D341Med (cell line): Measurements from ENCODE around the gene CACNA2D3.
"Not testable (repeated sequence)": the region's sequence is repeated elsewhere in the genome, so short reads cannot be mapped to it uniquely, and the experiment has no call there.

Experiments
- DNase-seq: peaks from one replicate; pipeline ENCODE4 v3.0.0; 2012; ENCODE audit warnings: low spot score

CACNA2D3 gene

DNA sequence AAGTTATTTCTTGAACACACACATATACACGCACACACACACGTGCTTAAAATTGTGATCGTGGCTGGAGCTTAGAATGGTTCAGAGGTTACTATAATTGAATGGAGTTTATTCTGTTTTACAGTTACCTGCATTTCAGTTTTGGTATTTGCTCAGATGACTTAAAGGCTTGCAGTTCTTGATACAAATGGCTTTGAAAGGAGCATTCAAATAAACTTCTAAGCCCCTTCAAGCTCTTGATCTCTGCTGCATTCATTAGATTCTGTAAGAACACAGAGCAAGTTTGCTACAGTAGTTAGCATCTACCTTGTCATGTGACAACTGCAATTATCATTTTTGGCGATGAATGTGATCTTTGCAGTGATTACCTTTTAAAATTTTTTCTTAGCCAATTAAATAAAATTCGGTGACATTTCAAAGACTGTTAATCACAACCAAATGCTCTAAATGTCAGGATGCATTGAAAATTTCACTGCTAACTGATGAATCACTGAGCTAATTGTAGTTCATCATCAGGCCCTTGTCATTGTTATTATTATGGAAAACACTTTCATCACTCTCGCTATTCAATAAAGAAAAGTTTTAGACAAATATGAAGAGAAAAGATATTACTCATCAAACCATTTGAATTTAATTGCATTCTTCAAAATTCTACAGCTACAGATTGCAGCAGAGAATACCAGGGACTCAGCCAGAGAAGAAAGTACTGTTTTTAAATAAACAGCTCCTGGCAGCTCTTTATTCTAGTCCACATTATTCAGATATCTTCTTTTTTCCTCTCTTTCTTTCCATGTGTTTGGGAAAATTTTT is 509.4 kb downstream of the CACNA2D3 start:
- no peak for DNase-seq

DNA sequence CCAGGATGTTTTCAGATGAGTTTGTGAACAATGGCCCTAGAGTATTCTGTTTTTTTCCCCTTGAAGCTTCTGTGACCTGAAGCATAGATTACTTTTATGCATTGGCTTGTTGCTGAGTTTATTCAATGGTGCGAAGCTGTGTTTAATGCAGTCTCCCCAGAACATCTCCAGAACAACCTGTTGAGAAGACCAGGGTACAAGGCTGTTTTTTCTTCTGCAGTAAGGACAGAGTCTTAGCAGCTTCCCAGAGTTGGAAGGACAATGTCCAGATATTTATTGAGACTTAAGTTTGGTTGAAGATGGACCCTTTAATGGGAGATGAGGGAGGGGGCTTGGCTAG is 509.9 kb downstream of the CACNA2D3 start:
- no peak for DNase-seq

DNA sequence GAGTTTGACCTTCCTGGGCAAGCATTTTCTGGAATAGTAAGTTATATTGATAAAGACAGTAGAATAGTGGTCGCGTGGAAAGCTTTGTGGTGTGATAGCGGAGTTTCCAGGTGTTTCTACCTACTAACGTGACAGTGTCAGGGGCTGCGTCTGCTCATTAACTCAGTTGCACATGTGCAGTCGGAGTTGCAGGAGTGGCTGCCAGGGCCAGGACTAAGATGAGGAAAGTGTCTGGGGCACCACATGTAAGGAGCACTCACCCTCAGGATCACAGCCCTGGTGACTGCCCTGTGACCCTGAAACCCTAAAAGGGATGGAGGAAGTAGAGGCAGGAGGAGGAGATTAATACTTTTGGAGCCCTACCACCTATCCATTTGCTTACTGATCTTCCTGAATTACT is 510.5 kb downstream of the CACNA2D3 start:
- DNase-seq, result no peak

DNA sequence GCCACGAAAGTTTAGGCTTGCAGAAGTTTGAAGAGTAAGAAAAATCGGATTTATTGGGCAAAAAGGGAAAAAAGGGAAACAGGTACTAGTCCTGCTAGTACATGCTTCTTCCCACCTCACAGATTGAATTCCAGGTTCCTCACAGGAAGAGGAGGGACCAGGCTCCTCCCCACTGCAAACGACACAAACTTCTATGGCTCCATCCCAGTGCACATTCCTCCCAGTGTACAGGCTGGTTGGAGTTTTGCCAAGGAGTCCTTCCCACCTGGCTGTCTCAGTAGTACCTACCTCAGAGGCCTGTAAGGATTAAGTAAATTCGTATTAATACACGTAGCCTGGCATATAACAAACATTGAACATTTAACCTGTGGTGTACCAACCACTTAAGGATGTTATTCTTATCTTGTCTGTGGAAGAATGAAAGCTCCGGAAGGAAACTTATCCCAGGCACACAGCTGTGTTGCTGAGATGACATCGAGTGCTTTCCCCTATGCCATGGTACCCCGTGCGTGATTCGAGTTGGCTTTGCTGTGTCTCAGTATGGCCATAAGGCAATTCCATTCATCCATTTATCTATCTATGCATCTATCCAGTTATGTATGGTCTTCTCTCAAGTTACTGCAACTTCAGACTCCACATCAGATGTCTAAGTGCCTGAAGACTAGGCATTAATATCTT is 511.2 kb downstream of the CACNA2D3 start:
- DNase-seq, result no peak

DNA sequence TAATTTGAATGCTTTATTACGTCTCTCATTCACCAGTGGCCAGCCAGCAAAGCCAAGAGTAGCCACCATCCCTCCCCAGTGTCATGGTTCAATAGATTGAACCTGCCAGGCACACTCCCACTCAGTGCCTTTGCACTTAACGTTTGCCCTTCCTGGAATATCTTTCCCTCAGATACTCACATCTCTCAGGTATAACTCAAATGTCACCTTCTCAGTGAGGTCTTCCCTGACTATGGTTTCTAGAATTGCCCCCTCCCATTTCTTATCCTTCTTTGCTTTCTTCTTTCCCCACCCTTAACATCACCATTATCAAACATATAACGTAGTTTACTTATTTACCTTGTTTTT is 511.7 kb downstream of the CACNA2D3 start:
- DNase-seq, result no peak

DNA sequence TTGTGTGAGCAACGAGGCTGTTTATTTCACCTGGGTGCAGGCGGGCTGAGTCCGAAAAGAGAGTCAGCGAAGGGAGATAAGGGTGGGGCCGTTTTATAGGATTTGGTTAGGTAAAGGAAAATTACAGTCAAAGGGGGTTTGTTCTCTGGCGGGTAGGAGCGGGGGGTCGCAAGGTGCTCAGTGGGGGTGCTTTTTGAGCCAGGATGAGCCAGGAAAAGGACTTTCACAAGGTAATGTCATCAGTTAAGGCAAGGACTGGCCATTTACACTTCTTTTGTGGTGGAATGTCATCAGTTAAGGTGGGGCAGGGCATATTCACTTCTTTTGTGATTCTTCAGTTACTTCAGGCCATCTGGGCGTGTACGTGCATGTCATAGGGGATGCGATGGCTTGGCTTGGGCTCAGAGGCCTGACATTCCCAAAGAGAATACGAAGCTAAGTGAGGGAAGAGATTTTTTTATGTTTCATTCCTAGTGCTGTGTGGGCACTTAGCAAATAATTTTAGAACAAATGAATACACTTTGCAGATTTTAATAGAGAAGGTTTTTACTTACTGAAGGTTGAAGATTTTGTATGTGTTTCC is 517.5 kb downstream of the CACNA2D3 start:
- not testable (repeated sequence) for DNase-seq

DNA sequence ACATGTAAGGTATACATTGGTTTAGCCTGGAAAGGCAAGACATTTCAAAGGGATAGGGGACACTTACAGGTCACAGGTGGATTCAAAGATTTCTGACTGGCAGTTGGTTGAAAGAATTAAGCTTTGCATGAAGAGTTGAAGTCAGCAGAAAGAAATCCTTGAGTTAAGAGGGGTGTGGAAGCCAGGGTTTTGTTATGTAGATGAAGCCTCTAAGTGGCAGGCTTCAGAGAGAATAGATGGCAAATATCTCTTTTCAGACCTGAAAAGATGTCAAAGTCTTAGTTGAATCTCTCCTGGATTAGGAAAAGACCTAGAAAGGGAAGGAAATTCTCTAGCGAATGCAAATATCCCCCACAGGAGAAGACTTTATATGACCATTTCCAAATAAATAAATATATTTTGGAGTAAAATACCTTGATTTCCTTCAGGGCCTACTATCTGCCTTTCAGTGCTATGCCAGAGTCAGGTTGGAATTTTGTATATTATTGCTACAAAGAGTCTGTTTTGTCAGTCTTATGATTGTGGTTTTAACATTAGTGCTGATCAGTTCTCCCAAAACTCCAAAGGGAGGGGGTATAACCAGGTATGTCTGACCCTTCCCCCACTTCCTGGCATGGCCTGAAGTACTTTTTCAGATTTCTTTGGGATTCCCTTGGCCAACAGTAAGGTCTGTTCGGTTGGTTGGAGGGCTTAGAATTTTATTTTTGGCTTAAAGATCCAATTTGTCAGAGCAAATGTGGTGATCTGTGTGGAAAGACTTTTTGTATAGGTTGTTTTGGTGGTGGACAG is 519.1 kb downstream of the CACNA2D3 start:
- no peak for DNase-seq

DNA sequence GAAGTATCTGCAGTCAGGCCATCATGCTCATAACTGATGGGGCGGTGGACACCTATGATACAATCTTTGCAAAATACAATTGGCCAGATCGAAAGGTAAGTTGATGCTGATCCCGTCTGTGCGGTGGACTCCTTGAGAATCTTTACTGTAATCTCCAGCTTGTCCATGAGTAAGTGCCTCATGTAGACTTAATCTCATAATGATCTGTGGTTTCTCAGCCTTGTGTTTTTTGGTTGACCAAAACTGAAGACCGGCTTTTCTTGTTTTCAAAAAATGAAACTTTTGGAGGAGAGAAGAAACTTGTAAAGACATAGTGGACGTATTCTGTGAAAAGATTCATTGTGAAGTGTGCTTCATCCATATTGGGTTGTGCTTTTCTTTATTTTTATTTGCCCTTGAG is 519.8 kb downstream of the CACNA2D3 start:
- DNase-seq, result no peak

DNA sequence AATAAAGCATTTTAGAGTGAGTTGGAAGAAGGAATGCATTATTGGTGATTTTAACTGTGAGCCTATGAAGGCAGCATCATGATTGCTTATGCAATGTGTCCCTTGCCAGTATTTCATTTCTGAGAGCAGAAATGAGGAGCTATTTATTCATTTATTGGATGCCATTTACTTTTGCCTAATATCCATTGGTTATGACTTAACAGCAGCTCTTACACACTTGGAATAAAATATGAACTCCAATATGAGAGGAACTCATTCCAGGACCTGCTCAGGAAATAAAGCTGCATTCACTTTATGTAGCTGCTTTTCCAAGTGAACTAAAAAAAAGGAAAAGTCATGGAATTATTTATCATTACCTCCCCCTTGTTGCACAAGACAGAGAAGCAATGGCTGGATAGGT is 525.4 kb downstream of the CACNA2D3 start:
- no peak for DNase-seq

DNA sequence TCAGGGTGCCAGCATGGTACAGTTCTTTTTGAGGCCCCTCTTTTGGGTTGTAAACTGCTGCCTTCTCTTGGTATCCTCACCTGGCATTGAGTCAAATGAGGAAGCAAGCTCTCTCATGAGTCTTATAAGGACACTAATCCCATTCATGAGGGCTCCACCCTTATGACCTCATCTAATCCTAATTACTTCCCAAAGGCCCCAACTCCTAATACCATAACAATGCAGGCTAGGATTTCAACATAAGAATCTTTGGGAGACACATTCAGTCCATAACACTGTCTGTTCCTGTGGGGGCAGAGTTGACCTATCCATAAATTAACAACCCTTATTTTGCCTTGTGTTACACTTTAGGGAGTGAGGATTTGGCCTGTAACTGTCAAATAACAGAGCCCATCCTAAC is 527.2 kb downstream of the CACNA2D3 start:
- DNase-seq, result no peak

DNA sequence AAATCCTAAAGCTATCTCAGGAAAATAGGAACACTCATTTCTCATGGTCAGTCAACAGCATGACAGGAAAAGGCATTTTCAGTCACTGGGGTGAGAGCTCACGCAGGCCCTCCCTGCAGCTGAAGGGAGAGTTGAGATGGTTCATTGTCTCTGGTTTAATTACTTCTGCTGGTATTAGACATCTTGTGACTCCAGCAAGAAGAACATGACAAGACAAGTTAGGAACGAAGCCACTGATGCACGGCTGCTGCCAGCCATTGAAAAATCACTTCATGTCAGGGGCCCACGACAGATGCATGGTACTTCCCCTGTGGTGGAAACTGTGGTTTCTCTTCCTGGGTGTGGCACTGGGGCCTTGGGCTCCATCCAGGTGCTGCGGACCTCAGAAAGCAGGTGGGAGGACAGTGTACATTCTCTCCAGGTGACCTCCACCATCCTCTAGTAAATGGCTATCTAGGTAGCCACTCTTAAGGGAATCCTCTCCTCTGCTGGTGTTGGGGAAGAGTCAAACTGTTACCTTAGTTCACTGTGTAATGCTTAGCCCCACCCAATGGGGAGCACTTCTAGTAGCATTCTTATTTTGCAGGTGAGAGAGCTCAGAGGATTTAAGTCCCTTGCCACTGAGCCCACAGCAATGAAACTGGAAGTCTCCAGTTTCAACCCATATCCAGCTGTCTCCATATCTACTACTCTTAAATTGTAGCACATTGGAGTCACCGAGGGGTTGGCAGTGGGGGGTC is 531.3 kb downstream of the CACNA2D3 start:
- no peak for DNase-seq

DNA sequence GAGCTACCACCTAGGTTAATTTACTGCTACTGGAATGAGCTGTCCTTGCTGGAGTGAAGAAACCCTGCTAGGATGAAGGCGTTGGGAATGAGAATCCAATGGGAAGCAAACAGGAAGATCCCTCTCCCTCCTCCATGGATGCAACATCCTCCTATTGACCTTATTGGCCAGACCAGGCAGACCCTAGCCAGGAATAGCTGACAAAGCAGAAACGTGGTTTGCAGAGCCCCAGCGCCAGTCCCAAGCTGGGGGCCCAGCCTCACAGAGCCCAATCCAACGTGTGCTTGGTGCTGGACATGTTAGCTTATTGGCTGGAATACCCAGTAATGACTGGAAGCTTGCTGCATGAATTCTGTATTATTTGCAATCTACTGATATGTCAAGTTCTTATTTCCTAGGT is 532.4 kb downstream of the CACNA2D3 start:
- DNase-seq, result no peak

DNA sequence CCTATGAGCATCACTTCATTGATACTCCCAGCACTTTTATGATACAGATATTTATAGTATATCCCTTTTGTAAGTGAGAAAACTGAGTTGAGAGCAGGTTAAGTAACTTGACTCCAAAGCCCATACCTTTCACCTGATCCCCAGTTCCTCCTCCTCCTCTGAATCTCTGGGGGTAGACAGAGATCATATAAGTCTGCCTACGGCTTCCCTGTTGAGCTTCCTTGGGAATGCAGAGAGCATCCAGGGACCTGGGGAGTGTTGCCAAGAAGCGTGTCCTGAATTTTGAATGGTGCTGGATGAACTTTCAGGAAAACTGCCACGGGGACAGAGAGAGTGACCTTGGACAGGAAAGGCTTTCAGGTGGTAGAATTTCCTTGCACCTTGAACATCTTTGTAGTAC is 537.0 kb downstream of the CACNA2D3 start:
- DNase-seq, result no peak

DNA sequence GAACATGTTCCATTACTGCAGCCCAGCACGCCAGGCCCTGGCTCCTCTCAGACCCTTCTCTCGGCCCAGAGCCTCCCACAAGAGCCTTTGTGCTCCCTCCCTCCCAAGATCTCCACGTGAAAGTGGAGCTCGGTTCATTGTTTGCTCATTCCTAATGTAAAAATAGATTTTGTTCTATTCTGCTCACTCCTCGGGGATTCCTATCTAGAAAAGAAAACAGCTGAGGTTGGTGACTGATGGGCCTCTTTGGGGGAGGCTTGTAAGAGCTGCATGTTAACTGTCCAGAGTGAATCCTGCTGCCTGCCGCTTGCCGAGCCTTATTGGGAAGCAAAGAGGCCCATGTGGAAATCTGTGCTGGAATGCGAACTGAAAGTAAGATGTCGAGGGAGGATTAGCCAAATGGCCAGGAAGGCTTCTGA is 538.4 kb downstream of the CACNA2D3 start:
- DNase-seq, result no peak

DNA sequence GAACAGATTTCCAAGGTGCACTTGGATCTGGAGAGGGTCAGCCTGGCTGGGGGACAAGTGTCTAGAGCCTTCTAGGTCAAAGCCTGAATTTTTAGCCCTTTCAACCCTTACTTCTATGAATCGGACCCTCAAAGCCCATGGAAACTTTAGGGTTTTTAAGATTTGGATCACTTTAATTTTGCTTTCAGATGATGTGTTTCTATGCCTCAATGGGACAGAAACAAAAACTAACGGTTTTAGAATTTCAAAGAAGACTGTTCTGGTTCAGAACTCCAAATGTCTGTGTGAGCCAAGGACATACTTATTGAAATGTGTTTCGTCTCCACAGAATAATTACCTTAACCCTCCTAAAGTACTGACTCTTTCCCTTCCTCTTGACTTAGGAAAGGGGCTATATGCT is 538.8 kb downstream of the CACNA2D3 start:
- no peak for DNase-seq

DNA sequence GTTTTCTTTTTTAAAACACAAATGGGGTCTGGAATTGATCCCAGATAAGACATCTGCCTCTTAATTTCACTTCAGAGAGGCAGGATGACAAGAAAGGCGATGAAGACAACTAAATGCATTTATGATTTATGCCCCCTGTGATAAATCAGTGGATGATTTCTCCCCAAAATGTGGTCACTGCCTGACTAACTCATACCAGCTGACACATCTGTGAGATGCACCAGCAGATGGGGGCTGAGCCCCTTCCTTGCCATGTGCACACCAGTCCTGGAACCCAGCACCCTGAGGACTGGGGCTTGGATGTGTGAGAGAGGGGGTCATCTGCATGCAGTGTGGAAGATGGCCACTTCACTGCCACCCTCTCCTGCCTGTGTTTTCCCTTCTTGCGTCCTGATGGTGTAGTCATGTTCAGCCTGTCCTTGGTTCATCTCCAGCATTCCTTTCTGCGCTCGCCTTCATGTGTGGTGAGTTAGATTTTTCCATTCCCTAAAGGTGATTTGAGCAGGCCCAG is 541.2 kb downstream of the CACNA2D3 start:
- no peak for DNase-seq

DNA sequence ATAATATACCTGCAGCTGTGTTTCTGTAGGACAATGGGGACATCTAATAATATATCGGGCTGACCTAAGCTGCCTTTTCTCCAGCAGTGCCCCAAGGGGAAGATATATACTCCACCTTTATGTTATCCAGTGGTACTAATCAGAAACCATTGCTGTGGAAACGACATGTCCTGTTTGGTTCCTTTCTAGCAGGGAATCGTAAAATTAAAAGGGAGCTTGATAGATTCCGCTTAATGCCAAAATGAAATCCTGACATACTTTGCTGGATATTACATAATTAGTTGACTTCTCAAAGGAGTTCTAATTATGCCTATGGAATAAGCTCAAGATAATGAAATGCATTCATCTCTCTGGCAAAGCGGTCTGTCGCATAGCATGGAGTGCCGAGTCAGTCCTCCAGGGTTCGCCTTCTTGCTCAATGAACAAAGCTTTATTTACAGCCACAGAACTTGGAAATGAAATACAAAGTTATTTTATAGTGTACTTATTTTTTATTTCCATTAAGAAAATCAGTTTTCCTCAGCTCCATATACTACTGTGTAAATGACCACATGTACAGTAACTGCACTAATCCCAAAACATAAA is 542.8 kb downstream of the CACNA2D3 start:
- no peak for DNase-seq

DNA sequence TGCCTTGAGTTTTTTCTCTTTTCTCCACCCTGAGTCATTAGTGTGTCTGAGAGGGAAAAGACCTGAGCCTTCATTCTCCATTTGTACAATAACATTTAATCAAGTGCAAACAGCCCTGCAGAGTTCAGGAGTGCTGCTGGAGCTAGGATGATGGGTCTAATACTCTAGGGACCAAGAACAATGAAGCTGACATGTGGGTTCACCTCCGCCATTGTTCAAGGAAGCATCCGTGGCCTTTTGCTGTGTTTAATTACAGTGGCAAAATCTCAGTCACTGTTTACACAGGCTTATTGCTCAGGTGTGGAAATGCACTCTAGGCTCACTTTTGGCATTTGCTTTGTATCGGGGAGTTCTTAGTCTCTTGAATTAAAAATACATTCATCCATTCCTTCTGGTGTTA is 545.9 kb downstream of the CACNA2D3 start:
- no peak for DNase-seq

DNA sequence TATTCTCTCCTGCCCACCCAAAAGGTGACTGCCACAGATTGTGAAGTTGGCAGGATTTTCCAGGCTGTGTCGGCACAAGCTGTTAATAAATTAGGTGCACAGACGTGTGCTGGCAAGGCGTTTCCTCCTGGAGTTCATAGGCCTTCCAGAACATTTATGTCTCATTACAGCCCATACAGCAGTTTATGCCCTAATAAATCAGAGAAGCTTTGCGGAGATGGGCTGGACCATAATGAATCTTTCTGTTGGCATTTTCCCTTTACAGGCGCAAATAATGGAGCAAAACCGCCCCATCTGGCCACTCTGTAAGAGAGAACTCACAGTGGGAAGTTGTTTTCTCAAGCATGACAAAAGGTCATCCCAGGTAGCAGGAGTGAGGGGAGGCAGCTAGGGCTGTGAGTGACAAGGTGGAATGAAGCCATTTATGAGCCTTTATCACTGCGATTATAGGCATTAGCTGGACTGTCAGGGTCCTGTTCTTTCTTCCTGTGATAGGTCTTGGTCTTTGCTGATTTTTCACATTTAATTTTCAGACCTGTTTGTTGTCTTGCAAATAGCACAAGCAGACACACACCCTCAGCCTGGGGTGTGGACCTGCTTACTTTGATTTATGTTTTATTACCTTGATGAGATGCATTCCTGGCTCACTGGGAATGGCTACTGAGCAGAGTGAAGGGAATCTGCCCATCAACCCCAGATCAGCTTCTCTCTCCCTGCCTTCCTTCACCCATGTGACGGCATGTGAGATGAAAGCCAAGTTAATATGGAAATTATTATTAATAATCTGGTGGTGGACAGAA is 548.0 kb downstream of the CACNA2D3 start:
- DNase-seq, result no peak

DNA sequence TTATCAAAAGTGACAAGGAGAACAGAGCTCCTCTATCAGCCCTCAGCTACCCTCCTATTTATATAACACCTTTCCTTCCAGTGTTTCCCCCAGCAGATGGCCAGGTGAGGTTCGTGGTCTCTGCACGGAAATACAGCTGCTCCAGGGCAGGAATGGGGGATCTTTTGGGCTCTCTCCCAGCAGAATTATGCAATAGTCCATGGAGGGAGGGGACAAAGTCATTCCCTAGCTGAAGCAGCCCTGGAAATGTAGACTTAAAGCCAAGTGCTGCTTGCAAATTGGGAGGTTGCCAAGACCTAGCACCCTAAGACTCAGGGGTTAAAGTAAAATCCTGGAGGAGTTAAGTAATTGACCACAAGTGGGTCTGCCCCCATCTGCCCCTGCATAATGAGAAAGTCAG is 549.2 kb downstream of the CACNA2D3 start:
- no peak for DNase-seq

DNA sequence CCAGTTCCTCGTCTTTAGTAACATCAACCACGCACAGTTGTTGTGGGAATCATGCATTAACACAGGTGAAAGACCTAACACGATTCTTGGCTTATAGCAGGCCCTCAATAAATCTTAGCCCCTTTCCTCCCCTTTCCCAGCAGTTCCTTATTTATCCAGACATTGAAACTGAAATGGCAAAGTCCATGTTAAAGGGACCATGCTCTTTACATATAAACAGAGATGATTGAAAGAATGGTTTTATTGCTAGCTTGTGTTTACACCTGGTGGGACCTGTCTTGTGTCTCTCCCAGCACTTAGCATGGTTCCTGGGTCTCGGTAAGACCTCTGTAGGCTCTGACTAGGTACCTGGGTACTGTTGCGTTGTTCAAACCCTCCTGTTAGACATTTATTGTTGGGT is 553.7 kb downstream of the CACNA2D3 start:
- DNase-seq, result no peak
